ACC112 (cell line): ENCODE data around the gene TMEM200B.
"Not testable (repeated sequence)": the region's sequence is repeated elsewhere in the genome, so short reads cannot be mapped to it uniquely, and the experiment has no call there.

Experiments
- H2AFZ ChIP-seq: fragments of 200-600 bp; sonication (generic); one replicate; pipeline ENCODE4 v1.6.0; 2017; ENCODE audit warnings: antibody characterized with exemption, low read length; ENCODE audit not compliant: unreplicated experiment
- H3K27ac ChIP-seq: fragments of 200-600 bp; sonication (generic); 2 replicates; pipeline ENCODE4 v1.5.1; 2014; ENCODE audit warnings: low read depth, mild to moderate bottlenecking, antibody characterized with exemption, low read length, moderate library complexity
- H3K27me3 ChIP-seq: fragments of 200-600 bp; sonication (generic); 2 replicates; pipeline ENCODE4 v1.6.1; 2014; ENCODE audit warnings: mild to moderate bottlenecking, antibody characterized with exemption, low read length, moderate library complexity, mixed read lengths; ENCODE audit not compliant: insufficient read depth
- H3K36me3 ChIP-seq: fragments of 200-600 bp; sonication (generic); 2 replicates; pipeline ENCODE4 v1.6.1; 2016; ENCODE audit warnings: mild to moderate bottlenecking, antibody characterized with exemption, low read length, moderate library complexity, mixed read lengths; ENCODE audit not compliant: insufficient read depth
- H3K4me1 ChIP-seq: fragments of 200-600 bp; sonication (generic); one replicate; pipeline ENCODE4 v1.6.1; 2016; ENCODE audit warnings: low read length, mixed read lengths; ENCODE audit not compliant: insufficient read depth, unreplicated experiment, control insufficient read depth
- H3K4me3 ChIP-seq: fragments of 200-600 bp; sonication (generic); 2 replicates; pipeline ENCODE4 v1.5.1; 2014; ENCODE audit warnings: mild to moderate bottlenecking, low read depth, low read length
- H3K79me2 ChIP-seq: fragments of 200-600 bp; sonication (generic); one replicate; pipeline ENCODE4 v1.6.0; 2016; ENCODE audit warnings: low read length; ENCODE audit not compliant: control insufficient read depth, unreplicated experiment, insufficient read depth

TMEM200B gene

DNA sequence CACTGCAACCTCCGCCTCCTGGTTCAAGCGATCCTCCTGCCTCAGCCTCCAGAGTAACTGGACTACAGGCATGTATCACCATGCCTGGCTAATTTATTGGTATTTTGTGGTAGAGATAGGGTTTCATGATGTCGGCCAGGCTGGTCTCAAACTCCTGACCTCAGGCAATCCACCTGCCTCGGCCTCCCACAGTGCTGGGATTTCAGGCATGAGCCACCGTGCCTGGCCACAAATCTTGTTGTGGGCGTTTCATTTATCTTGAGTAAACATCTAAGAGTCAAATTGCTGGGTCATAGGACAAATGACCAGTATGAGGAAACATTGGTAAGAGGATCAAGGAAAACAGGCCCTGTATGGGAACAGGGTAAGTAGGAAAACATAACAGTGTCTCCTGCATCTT lies 17.9 kb downstream of the TMEM200B start:
- Histone ChIP-seq H3K27me3 (no peaks in the 10 kb centered on the region), H3K4me1 (no peaks in the 10 kb centered on the region), H3K36me3 (no peaks in the 10 kb centered on the region)

DNA sequence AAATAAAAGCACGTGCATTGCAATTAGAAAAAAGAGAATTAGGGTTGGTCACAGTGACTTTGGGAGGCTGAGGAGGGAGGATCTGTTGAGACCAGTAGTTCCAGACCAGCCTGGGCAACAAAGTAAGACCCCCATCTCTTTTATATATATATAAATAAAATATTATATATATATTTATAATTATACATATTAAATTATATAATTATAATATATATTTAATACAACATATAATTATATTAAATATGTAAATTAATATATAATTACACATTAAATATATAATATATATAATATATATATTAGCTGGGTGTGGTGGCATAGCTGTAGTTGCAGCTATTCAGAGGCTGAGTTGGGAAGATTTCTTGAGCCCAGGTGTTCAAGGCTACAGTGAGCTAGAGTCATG lies 23.2 kb downstream of the TMEM200B start:
- Histone ChIP-seq H2AFZ (no peak overlapping the region), H3K27me3 (no peaks in the 10 kb centered on the region), H3K4me1 (no peaks in the 10 kb centered on the region), H3K27ac (no peak overlapping the region), H3K79me2 (no peaks in the 10 kb centered on the region), H3K4me3 (no peak overlapping the region), H3K36me3 (no peaks in the 10 kb centered on the region)

More for the DNA sequence above, 17.9 kb downstream of the TMEM200B start:
- H3K4me3 ChIP-seq = no peak overlapping the region
- H2AFZ ChIP-seq = no peak overlapping the region
- H3K27ac ChIP-seq = no peak overlapping the region
- H3K79me2 ChIP-seq = no peaks in the 10 kb centered on the region

DNA sequence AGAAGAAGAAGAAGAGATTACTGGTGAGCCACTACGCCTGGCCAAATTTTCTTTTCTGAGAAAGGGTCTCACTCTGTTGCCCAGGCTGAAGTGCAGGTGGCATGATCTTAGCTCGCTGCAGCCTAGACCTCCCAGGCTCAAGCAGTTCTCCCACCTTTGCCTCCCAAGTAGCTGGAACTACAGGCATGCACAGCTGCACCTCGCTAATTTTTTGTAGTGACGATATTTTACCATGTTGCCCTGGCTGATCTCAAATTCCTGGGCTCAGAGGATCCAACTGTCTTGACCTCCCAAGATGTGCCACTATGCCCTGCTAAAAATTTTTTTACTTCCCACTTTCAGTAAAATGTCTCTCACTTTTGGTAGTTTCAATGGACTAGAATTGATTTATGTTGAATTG lies 24.4 kb downstream of the TMEM200B start:
- H2AFZ ChIP-seq = no peak overlapping the region
- no peaks in the 10 kb centered on the region for H3K27me3 ChIP-seq
- H3K79me2 ChIP-seq = no peaks in the 10 kb centered on the region
- no peaks in the 10 kb centered on the region for H3K4me1 ChIP-seq
- no peak overlapping the region for H3K4me3 ChIP-seq
- H3K36me3 ChIP-seq = no peaks in the 10 kb centered on the region
- H3K27ac ChIP-seq = no peak overlapping the region

DNA sequence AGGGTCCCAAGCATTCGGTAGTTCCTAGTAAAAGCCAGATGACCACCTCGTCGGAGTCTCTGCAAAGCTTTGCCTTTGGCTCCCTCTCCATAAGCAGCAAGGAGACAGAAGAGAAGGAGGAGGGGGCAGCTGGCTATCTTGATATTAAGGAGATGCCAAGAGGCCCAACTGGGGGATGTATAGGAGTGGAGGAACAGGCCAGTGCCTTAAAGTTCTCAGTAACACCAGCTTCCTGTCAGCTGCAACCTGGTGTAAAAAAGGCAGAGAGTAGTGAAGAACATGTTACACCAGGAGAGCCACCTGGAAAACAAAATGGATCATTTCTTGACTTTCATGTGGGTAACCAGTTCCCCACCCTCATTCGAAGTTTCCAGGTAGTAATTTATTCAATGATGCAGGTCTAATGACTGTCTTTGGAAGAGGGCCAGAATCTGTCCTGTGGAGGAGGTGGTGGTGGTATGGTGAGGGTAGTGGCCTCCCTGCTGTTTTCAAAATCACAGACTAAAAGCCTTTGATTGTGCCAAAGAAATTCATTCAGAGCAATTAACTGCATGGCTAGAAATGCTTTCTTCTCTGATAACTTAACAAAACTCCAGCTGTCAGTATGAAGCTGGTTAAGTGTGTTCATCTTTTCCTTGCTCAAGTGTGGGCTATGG lies 27.3 kb downstream of the TMEM200B start:
- Histone ChIP-seq H3K4me3 (no peak overlapping the region), H3K27ac (no peak overlapping the region), H2AFZ (no peak overlapping the region), H3K36me3 (no peaks in the 10 kb centered on the region), H3K79me2 (no peaks in the 10 kb centered on the region), H3K4me1 (no peaks in the 10 kb centered on the region), H3K27me3 (no peaks in the 10 kb centered on the region)

DNA sequence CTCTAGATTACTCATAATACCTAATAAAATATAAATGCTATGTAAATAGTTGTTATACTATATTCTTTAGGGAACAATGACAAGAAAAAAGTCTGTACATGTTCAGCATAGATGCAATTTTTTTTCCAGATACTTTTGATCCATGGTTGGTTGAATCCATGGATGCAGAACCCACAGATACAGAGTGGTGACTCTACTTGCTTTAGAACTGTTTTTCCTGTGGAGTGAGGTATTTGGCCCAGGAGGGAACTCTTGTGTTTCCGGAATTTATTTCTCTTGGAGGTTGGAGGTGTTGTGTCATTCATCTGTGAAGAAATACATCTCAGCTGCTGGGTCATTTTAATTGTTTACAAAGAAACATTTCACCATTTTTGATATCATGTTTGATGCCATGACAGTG lies 28.7 kb downstream of the TMEM200B start:
- Histone ChIP-seq H3K79me2 (no peaks in the 10 kb centered on the region), H3K27me3 (no peaks in the 10 kb centered on the region), H3K4me1 (no peaks in the 10 kb centered on the region), H3K27ac (no peak overlapping the region), H2AFZ (no peak overlapping the region), H3K36me3 (no peaks in the 10 kb centered on the region), H3K4me3 (no peak overlapping the region)

DNA sequence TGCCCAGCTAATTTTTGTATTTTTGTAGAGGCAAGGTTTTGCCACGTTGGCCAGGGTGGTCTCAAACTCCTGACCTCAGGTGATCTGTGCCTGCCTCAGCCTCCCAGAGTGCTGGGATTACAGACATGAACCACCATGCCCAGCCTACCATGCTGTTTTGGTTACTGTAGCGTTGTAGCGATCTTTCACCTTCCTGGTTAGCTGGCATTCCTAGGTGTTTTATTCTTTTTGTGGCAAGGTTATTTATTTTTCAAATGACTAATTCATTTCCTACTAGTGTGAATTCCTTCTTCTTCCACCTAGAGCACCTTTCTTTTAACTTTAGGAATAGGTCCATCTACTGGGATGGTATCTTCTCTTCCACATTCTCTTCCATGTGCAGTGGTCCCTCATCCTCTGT lies 29.3 kb downstream of the TMEM200B start:
- H3K27ac ChIP-seq = no peak overlapping the region
- no peak overlapping the region for H2AFZ ChIP-seq
- no peaks in the 10 kb centered on the region for H3K4me1 ChIP-seq
- no peaks in the 10 kb centered on the region for H3K79me2 ChIP-seq
- no peak overlapping the region for H3K4me3 ChIP-seq
- H3K27me3 ChIP-seq = no peaks in the 10 kb centered on the region
- no peaks in the 10 kb centered on the region for H3K36me3 ChIP-seq

DNA sequence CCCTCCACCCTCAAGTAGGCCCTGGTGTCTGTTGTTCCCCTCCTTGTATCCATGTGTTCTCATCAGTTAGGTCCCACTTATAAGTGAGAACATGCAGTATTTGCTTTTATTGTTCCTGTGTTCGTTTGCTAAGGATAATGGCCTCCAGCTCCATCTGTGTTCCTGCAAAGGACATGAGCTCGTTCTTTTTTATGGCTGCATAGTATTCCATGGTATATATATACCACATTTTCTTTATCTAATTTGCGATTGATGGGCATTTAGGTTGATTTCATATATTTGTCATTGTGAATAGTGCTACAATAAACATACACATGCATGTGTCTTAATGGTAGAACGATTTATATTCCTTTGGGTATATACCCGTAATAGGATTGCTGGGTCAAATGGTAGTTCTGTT lies 31.0 kb downstream of the TMEM200B start:
- H3K4me1 ChIP-seq, H3K27ac ChIP-seq, H3K79me2 ChIP-seq, H3K4me3 ChIP-seq, H3K27me3 ChIP-seq, H3K36me3 ChIP-seq, H2AFZ ChIP-seq: not testable (repeated sequence)

DNA sequence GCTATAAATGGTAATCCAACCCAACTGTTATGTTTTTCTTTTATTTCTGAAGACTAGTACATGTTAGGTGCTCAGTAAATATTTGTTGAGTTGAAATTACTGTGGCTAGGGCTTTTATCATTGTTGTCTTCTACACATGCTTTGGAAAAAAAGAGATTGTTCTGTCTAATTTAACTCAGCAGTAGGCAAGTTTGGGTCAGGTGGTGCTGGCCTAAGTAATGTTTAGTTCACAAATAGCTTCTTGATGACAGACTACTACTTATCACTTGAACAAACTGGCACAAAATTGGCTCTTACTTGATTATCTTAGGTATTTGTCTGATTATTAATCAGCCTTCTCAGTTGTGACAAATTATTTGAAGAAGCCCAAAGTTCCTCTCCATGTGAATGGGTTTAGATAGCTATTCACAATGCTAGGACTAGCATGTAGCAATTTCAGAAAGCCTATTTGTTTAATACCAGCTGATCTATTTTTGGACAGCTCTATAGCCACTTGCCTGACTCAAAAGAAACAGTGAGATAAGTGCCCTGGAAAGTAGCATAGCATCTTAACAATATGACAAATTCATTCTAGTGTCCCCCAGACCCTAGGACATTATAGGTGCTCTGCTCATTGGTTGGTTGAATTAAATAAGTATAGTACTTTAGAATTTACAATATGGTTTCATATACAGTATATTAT lies 32.6 kb downstream of the TMEM200B start:
- H2AFZ ChIP-seq = no peak overlapping the region
- H3K36me3 ChIP-seq = no peaks in the 10 kb centered on the region
- no peaks in the 10 kb centered on the region for H3K27me3 ChIP-seq
- H3K79me2 ChIP-seq = no peaks in the 10 kb centered on the region
- H3K4me1 ChIP-seq = no peaks in the 10 kb centered on the region
- H3K4me3 ChIP-seq = no peak overlapping the region
- no peak overlapping the region for H3K27ac ChIP-seq

DNA sequence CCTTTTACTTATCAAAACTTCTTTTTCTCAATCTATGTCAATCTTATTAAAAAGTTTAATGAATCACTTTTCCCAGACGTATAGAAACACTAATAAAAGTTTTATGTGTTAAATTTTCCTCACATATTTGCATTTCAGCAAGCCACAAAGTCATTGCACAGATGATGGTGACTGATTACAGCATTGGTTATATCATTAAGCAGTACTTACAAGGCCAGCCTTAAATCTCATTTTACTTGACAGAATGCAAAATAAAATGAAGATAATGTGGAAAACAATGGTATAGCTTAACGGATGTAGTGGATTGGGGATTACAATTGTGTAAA lies 39.5 kb downstream of the TMEM200B start:
- H3K4me3 ChIP-seq = no peak overlapping the region
- no peak overlapping the region for H2AFZ ChIP-seq
- H3K27me3 ChIP-seq = no peaks in the 10 kb centered on the region
- H3K36me3 ChIP-seq = no peaks in the 10 kb centered on the region
- H3K27ac ChIP-seq = no peak overlapping the region
- no peaks in the 10 kb centered on the region for H3K79me2 ChIP-seq
- no peaks in the 10 kb centered on the region for H3K4me1 ChIP-seq

DNA sequence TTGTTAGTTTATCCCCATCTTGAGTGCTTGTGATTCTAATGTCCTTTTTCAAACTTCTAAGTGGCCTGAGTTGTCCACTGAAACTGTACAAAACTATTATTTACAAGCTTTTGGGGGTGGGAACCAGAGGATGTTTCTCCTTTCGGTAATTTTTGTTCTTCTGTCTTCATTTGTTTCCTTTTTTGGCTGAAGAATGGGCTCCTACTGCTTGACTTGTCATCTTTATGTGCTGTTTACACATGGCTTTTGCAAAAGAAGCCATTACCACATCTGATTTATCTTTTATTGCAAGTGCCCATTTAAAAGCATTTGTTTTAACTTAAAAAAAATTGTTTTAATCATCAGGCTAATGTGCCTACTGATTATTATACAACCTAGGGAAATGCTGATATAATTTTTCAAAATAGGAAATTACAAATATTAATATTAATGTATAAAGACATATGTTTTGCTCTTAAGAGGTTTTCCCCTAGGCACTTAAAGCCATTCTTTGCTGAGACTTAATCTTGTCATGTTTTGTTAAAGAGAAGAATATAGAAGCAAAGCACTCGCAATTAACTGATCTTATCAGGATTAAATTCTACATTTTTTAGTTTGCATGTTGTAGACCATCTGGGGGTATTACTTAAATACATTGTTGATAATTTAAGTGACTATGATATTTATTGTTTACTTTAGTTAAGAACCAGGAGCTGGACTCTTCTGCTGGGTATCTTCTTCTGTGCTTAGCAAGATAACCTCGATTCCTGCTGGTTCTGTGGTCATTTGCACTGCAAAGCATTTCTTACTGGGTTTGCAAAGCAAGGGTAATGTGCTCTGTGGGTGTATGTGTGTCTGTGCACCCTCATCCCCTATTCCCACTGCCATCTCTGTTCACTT lies 40.1 kb downstream of the TMEM200B start:
- Histone ChIP-seq H3K4me1 (no peaks in the 10 kb centered on the region), H2AFZ (no peak overlapping the region), H3K4me3 (no peak overlapping the region), H3K36me3 (no peaks in the 10 kb centered on the region), H3K27me3 (no peaks in the 10 kb centered on the region), H3K79me2 (no peaks in the 10 kb centered on the region), H3K27ac (no peak overlapping the region)

DNA sequence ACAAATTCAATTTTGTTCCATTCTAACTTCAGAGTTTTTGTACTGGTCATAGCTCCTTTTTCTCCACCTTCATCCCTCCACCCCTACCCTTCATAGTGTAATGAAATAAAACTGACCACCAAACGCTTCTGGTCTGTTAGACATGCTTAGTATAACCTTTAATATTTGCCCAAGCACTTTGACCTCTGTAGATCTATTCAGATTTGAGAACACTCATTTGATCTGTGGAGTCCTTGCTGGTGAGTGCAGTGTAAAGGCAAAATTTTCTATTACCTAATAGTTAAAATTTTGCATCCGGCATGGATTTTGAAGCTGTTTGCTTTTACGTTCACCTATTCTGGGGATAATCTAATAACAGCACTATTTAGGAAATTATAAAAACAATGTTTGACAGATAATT lies 41.2 kb downstream of the TMEM200B start:
- Histone ChIP-seq H2AFZ (no peak overlapping the region), H3K4me1 (no peaks in the 10 kb centered on the region), H3K27me3 (no peaks in the 10 kb centered on the region), H3K36me3 (no peaks in the 10 kb centered on the region), H3K79me2 (no peaks in the 10 kb centered on the region), H3K27ac (no peak overlapping the region), H3K4me3 (no peak overlapping the region)
